SK-N-SH treated with all-trans-retinoic acid at 6 μM for 48 hours (cell line): Measurements from ENCODE around the gene ZBTB48.

Source experiments
- ARNTL ChIP-seq: fragments of 450-650 bp; formaldehyde crosslinking; IDR thresholded peaks from 2 replicates; pipeline ENCODE4 v1.5.0; 2020; ENCODE audit warnings: low read depth, mild to moderate bottlenecking, moderate library complexity, borderline replicate concordance
- BACH2 ChIP-seq: fragments of 250-450 bp; sonication (Bioruptor Pico); IDR thresholded peaks from 2 replicates; pipeline ENCODE4 v1.9.0; 2021; ENCODE audit warnings: mild to moderate bottlenecking, borderline replicate concordance
- CREB5 ChIP-seq: fragments of 250-450 bp; sonication (Bioruptor Pico); IDR thresholded peaks from 2 replicates; pipeline ENCODE4 v1.5.1; 2020; ENCODE audit warnings: low read depth, mild to moderate bottlenecking, moderate library complexity
- ISL1 ChIP-seq: fragments of 250-450 bp; sonication (Bioruptor Pico); IDR thresholded peaks from 2 replicates; pipeline ENCODE4 v2.1.2; 2022; ENCODE audit warnings: mild to moderate bottlenecking, moderate library complexity
- PATZ1 ChIP-seq: fragments of 250-450 bp; sonication (Bioruptor Pico); IDR thresholded peaks from 2 replicates; pipeline ENCODE4 v1.8.0; 2020; ENCODE audit warnings: mild to moderate bottlenecking, moderate library complexity, borderline replicate concordance
- POU6F1 ChIP-seq: fragments of 250-450 bp; sonication (Bioruptor Pico); IDR thresholded peaks from 2 replicates; pipeline ENCODE4 v1.8.0; 2021; ENCODE audit warnings: low read depth, mild to moderate bottlenecking, moderate library complexity, borderline replicate concordance
- PPARA ChIP-seq: fragments of 250-450 bp; sonication (Bioruptor Pico); IDR thresholded peaks from 2 replicates; pipeline ENCODE4 v1.5.0; 2020; ENCODE audit warnings: mild to moderate bottlenecking, borderline replicate concordance
- RARB ChIP-seq: fragments of 250-450 bp; sonication (Bioruptor Pico); IDR thresholded peaks from 2 replicates; pipeline ENCODE4 v1.8.0; 2021; ENCODE audit warnings: mild to moderate bottlenecking, moderate library complexity
- SNAI2 ChIP-seq: fragments of 250-450 bp; sonication (Bioruptor Pico); IDR thresholded peaks from 2 replicates; pipeline ENCODE4 v1.5.0; 2020; ENCODE audit warnings: mild to moderate bottlenecking, moderate library complexity
- TCF4 ChIP-seq: fragments of 250-450 bp; sonication (Bioruptor Pico); IDR thresholded peaks from 2 replicates; pipeline ENCODE4 v1.8.0; 2021; ENCODE audit warnings: mild to moderate bottlenecking, moderate library complexity, borderline replicate concordance
- TOX ChIP-seq: fragments of 250-450 bp; sonication (Bioruptor Pico); IDR thresholded peaks from 2 replicates; pipeline ENCODE4 v1.8.0; 2021; ENCODE audit warnings: mild to moderate bottlenecking, moderate library complexity, borderline replicate concordance
- ZFP3 ChIP-seq: fragments of 250-450 bp; sonication (Bioruptor Pico); IDR thresholded peaks from 2 replicates; pipeline ENCODE4 v1.5.0; 2020; ENCODE audit warnings: mild to moderate bottlenecking, moderate library complexity
- ZFP30 ChIP-seq: fragments of 450-650 bp; formaldehyde crosslinking; IDR thresholded peaks from 2 replicates; pipeline ENCODE4 v1.5.0; 2022; ENCODE audit warnings: mild to moderate bottlenecking, moderate library complexity
- ZNF8 ChIP-seq: fragments of 450-650 bp; formaldehyde crosslinking; IDR thresholded peaks from 2 replicates; pipeline ENCODE4 v1.5.0; 2020; ENCODE audit warnings: mild to moderate bottlenecking, moderate library complexity

- TF ChIP-seq CREB5 (CRISPR knock-in tag) (no peak), TOX (CRISPR knock-in tag) (no peak), TCF4 (CRISPR knock-in tag) (no peak), PATZ1 (CRISPR knock-in tag) (no peak), ZNF8 (CRISPR knock-in tag) (no peak), ZFP3 (no peak), ZFP30 (CRISPR knock-in tag) (no peak), BACH2 (CRISPR knock-in tag) (no peak), ARNTL (CRISPR knock-in tag) (no peak), SNAI2 (CRISPR knock-in tag) (no peak), POU6F1 (no peak), PPARA (CRISPR knock-in tag) (no peak), RARB (CRISPR knock-in tag) (no peak), ISL1 (CRISPR knock-in tag) (no peak)
Observed at GRCh38 chr1:6603915-6604558, 24.2 kb downstream of the ZBTB48 start.
